OCI-LY3 (cell line): ENCODE measurements around the gene DSCAM.

Experiments
- H2AFZ ChIP-seq: fragments of 200-600, 300-600 bp; shearing (Covaris generic); 2 replicates; pipeline ENCODE4 v1.6.0; 2014; ENCODE audit warnings: antibody characterized with exemption, low read depth, low read length
- H3K27ac ChIP-seq: fragments of 200-600, 300-600 bp; sonication (generic); 2 replicates; pipeline ENCODE4 v1.5.1; 2014; ENCODE audit warnings: mild to moderate bottlenecking, low read length, moderate library complexity, mixed read lengths
- H3K27me3 ChIP-seq: fragments of 200-600, 300-600 bp; sonication (generic); 2 replicates; pipeline ENCODE4 v1.6.1; 2014; ENCODE audit warnings: low read depth, low read length, mixed read lengths
- H3K36me3 ChIP-seq: fragments of 200-600, 300-600 bp; sonication (generic); replicated peaks from 2 replicates; pipeline ENCODE3; 2014; ENCODE audit warnings: low read depth, low read length, mixed read lengths
- H3K4me1 ChIP-seq: fragments of 300-600, 200-600 bp; sonication (generic); 2 replicates; pipeline ENCODE4 v1.6.1; 2014; ENCODE audit warnings: low read length, mixed read lengths
- H3K4me2 ChIP-seq: fragments of 200-600, 300-600 bp; sonication (generic); 2 replicates; pipeline ENCODE4 v1.6.1; 2014; ENCODE audit warnings: low read length, mixed read lengths
- H3K4me3 ChIP-seq: fragments of 300-600, 200-600 bp; sonication (generic); 2 replicates; pipeline ENCODE4 v1.5.1; 2014; ENCODE audit warnings: antibody characterized with exemption, mild to moderate bottlenecking, low read length, moderate library complexity
- H3K79me2 ChIP-seq: fragments of 300-600, 200-600 bp; shearing (Covaris generic); 2 replicates; pipeline ENCODE4 v1.6.1; 2014; ENCODE audit warnings: mild to moderate bottlenecking, low read length, mixed read lengths
- H3K9ac ChIP-seq: fragments of 300-600, 200-600 bp; shearing (Covaris generic); 2 replicates; pipeline ENCODE4 v1.6.0; 2014; ENCODE audit warnings: mild to moderate bottlenecking, low read length, moderate library complexity
- H3K9me3 ChIP-seq: fragments of 200-600, 300-600 bp; shearing (Covaris generic); 2 replicates; pipeline ENCODE4 v1.6.1; 2014; ENCODE audit warnings: low read length, mixed read lengths; ENCODE audit not compliant: insufficient read depth
- H4K20me1 ChIP-seq: fragments of 200-600, 300-600 bp; sonication (generic); 2 replicates; pipeline ENCODE4 v1.6.1; 2016; ENCODE audit warnings: low read length, mixed read lengths; ENCODE audit not compliant: insufficient read depth
- EZH2phosphoT487 ChIP-seq: fragments of 200-600 bp; shearing (Covaris generic); IDR thresholded peaks from 2 replicates; pipeline ENCODE4 v1.6.1; 2018; ENCODE audit warnings: antibody characterized with exemption, mixed run types, low read depth
- TF ChIP-seq, protein P1 (sequence below): fragments of 200-600, 300-600 bp; sonication (generic); IDR thresholded peaks from 2 replicates; pipeline ENCODE4 v1.5.1; 2014; ENCODE audit warnings: antibody characterized with exemption, low read length, low read depth

DSCAM gene

DNA sequence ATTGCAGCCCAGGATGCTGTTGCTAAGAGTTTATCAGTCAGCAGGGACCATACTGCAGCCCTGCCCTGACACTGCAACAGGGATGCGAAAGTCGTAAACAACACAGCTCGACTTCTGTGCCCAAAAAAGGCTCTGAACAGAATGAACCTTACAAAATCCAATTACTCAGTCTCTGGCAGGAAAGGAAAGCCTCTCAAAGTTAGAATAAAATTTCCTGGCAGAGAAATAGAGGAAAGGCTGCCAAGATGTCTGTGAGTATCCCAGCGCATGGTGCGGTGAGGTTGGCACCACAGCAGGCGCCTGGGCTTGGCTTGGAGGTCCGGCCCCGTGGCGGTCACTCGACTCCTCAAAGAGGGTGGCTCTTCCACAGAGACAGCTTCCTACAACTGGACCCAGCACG is 794.0 kb downstream of the DSCAM start:
- H3K4me3 ChIP-seq: no peak overlapping the region
- no peak overlapping the region for H2AFZ ChIP-seq
- H3K4me2 ChIP-seq: no peak overlapping the region
- no peaks in the 10 kb centered on the region for H3K27me3 ChIP-seq
- H3K4me1 ChIP-seq: no peaks in the 10 kb centered on the region
- no peaks in the 10 kb centered on the region for H3K79me2 ChIP-seq
- no peak overlapping the region for H3K27ac ChIP-seq
- TF ChIP-seq EZH2phosphoT487: no peak
- TF ChIP-seq, protein P1, sequence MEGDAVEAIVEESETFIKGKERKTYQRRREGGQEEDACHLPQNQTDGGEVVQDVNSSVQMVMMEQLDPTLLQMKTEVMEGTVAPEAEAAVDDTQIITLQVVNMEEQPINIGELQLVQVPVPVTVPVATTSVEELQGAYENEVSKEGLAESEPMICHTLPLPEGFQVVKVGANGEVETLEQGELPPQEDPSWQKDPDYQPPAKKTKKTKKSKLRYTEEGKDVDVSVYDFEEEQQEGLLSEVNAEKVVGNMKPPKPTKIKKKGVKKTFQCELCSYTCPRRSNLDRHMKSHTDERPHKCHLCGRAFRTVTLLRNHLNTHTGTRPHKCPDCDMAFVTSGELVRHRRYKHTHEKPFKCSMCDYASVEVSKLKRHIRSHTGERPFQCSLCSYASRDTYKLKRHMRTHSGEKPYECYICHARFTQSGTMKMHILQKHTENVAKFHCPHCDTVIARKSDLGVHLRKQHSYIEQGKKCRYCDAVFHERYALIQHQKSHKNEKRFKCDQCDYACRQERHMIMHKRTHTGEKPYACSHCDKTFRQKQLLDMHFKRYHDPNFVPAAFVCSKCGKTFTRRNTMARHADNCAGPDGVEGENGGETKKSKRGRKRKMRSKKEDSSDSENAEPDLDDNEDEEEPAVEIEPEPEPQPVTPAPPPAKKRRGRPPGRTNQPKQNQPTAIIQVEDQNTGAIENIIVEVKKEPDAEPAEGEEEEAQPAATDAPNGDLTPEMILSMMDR: no peak
- H3K9me3 ChIP-seq: no peaks in the 10 kb centered on the region
- H3K9ac ChIP-seq: no peak overlapping the region
- H3K36me3 ChIP-seq: no peaks in the 10 kb centered on the region
- no peaks in the 10 kb centered on the region for H4K20me1 ChIP-seq

DNA sequence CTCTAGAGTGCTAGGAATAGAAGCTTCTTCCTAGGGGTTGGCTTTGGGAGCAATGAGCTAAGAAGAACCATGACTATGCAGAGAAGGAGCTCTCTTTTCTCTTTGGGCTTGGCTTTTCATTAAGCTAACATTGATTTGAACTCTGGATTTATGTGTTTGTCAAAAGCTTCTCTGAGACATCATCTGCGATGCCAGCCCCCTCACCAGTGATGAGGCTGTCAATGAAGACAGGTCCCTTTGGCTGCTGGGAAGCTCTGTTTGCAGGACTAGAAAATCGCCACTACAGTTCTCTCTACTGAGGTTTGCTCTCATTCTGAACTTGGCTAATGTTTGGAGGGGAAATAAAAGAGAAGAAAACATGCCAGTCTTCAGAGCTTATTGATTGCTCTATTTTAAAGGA is 794.7 kb downstream of the DSCAM start:
- Histone ChIP-seq H3K4me1 (no peaks in the 10 kb centered on the region), H3K36me3 (no peaks in the 10 kb centered on the region), H3K79me2 (no peaks in the 10 kb centered on the region), H4K20me1 (no peaks in the 10 kb centered on the region), H3K4me2 (no peak overlapping the region), H3K9me3 (no peaks in the 10 kb centered on the region), H3K9ac (no peak overlapping the region), H3K4me3 (no peak overlapping the region), H3K27ac (no peak overlapping the region), H2AFZ (no peak overlapping the region), H3K27me3 (no peaks in the 10 kb centered on the region)
- TF ChIP-seq, protein P1: no peak
- TF ChIP-seq EZH2phosphoT487: no peak

GRCh38 chr21:40051801-40052200 is 795.2 kb downstream of the DSCAM start:
- TF ChIP-seq, protein P1: no peak
- no peak for TF ChIP-seq EZH2phosphoT487
- H3K36me3 ChIP-seq: no peaks in the 10 kb centered on the region
- H3K4me1 ChIP-seq: no peaks in the 10 kb centered on the region
- no peaks in the 10 kb centered on the region for H3K9me3 ChIP-seq
- H3K4me3 ChIP-seq: no peak overlapping the region
- no peak overlapping the region for H3K4me2 ChIP-seq
- no peaks in the 10 kb centered on the region for H3K27me3 ChIP-seq
- H2AFZ ChIP-seq: no peak overlapping the region
- no peaks in the 10 kb centered on the region for H3K79me2 ChIP-seq
- H3K9ac ChIP-seq: no peak overlapping the region
- H3K27ac ChIP-seq: no peak overlapping the region
- no peaks in the 10 kb centered on the region for H4K20me1 ChIP-seq

DNA sequence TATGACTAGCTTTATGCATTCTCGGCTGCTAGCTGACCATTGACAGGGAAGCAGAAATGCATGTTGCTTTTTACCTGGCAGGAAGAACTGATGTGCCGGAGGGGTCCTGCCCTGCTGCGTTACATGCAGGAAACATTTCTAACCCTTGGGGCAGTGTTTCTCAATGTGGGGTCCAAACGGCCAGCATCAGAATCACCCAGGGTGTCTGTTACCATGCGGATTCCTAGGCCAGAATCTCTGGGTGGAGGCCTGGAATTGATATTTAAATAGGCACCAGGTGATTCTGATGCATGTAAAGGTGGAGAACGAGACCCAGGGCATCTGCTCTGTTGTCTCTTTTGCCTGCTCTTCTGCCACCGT is 797.0 kb downstream of the DSCAM start:
- Histone ChIP-seq H3K79me2 (no peaks in the 10 kb centered on the region), H3K4me1 (no peaks in the 10 kb centered on the region), H2AFZ (no peak overlapping the region), H4K20me1 (no peaks in the 10 kb centered on the region), H3K27ac (no peak overlapping the region), H3K27me3 (no peaks in the 10 kb centered on the region), H3K9ac (no peak overlapping the region), H3K9me3 (no peaks in the 10 kb centered on the region), H3K4me3 (no peak overlapping the region), H3K4me2 (no peak overlapping the region), H3K36me3 (no peaks in the 10 kb centered on the region)
- no peak for TF ChIP-seq EZH2phosphoT487
- TF ChIP-seq, protein P1: no peak
